Measurements from ENCODE around the gene WNT2B. TPM values are rescaled to one million over a fixed set of nuclear protein-coding genes. Genes with fewer than 3 reads are reported as not detected.

The WNT2B gene
- total RNA-seq, 2 donors from 2014 or later = 3.2 to 19.7 TPM

DNA sequence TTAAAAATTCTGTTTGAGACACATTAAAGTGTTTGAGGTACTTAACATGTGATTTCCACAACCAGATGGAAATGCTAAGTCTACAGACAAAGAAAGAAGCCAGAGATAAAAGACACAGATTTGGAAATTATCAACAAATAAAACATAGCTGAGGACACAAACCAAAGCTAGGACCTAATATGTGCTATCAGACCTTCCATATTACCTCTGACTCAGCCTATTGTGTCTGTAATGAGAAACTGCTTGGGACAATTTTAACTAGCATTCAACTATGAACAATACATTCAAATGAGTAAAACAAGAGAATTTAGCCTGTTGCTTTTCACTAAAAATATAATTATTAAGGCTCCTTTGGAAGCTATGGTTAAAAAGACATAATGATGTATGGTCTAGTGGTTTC lies 54.6 kb downstream of the WNT2B start:
- H3K4me3 ChIP-seq = no peak overlapping the region
- no peaks in the 10 kb centered on the region for H3K36me3 ChIP-seq
- no peak for TF ChIP-seq POLR2AphosphoS5 (IDR thresholded peaks at IDR 0.05)
- TF ChIP-seq, protein P1, sequence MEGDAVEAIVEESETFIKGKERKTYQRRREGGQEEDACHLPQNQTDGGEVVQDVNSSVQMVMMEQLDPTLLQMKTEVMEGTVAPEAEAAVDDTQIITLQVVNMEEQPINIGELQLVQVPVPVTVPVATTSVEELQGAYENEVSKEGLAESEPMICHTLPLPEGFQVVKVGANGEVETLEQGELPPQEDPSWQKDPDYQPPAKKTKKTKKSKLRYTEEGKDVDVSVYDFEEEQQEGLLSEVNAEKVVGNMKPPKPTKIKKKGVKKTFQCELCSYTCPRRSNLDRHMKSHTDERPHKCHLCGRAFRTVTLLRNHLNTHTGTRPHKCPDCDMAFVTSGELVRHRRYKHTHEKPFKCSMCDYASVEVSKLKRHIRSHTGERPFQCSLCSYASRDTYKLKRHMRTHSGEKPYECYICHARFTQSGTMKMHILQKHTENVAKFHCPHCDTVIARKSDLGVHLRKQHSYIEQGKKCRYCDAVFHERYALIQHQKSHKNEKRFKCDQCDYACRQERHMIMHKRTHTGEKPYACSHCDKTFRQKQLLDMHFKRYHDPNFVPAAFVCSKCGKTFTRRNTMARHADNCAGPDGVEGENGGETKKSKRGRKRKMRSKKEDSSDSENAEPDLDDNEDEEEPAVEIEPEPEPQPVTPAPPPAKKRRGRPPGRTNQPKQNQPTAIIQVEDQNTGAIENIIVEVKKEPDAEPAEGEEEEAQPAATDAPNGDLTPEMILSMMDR (IDR thresholded peaks at IDR 0.05) = no peak
- no peaks in the 10 kb centered on the region for H3K9me3 ChIP-seq
- intact Hi-C loops (cut with DNase I) = no loop called here
- H3K27me3 ChIP-seq (replicated peaks; ENCODE audit: insufficient read depth) = no peaks in the 10 kb centered on the region
- no peaks in the 10 kb centered on the region for H3K4me1 ChIP-seq (replicated peaks)
- no peak for DNase-seq (ENCODE audit: low spot score)
- no peak overlapping the region for H3K27ac ChIP-seq

DNA sequence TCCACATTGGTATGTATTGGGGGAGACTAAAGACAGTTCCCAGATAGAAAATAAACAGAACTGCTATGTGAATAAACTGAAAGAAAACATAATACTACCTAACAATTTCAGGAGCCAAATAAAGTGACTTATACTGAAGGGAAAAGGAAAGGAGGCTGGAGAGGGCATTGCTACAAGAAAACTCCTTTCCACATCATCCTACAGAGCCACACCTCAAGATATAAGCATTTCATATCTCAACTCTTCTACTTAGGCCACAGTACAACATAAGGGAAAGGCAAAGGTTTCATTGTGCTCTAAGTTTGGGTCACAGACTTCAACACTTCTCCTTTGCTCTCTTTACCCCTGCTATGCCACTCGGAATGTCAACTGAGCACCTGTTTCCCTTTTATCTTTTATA lies 55.3 kb downstream of the WNT2B start:
- H3K27me3 ChIP-seq (replicated peaks; ENCODE audit: insufficient read depth) = no peaks in the 10 kb centered on the region
- H3K4me3 ChIP-seq = no peak overlapping the region
- TF ChIP-seq, protein P1 (IDR thresholded peaks at IDR 0.05) = no peak
- TF ChIP-seq POLR2A (IDR thresholded peaks at IDR 0.05) (no peak), POLR2AphosphoS5 (IDR thresholded peaks at IDR 0.05) (no peak)
- no peaks in the 10 kb centered on the region for H3K9me3 ChIP-seq
- no peak for DNase-seq (ENCODE audit: low spot score)
- H3K36me3 ChIP-seq = no peaks in the 10 kb centered on the region
- H3K4me1 ChIP-seq (replicated peaks) = no peaks in the 10 kb centered on the region
- H3K27ac ChIP-seq = no peak overlapping the region
- 100% methylated on average over 1 of the region's 1 CpG for WGBS
- intact Hi-C loops (cut with DNase I) = no loop called here

DNA sequence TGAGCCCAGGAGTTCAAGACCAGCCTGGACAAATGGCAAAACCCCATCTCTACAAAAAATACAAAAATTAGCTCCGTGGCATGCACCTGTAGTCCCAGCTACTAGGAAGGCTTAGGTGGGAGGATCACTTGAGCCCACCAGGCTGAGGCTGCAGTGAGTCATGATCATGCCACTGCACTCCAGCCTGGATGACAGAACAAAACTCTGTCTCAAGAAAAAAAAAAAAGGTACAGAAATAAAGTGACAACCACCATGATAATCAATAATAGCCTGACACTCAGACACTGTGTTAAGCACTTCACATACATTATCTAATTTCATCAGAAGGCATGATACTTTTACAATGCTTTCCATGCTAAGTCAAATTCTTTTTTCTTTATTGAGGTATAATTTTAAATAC lies 57.0 kb downstream of the WNT2B start:
- TF ChIP-seq POLR2AphosphoS5 (IDR thresholded peaks at IDR 0.05) = no peak
- no peak for TF ChIP-seq POLR2A (IDR thresholded peaks at IDR 0.05)
- TF ChIP-seq, protein P1 (IDR thresholded peaks at IDR 0.05) = no peak

DNA sequence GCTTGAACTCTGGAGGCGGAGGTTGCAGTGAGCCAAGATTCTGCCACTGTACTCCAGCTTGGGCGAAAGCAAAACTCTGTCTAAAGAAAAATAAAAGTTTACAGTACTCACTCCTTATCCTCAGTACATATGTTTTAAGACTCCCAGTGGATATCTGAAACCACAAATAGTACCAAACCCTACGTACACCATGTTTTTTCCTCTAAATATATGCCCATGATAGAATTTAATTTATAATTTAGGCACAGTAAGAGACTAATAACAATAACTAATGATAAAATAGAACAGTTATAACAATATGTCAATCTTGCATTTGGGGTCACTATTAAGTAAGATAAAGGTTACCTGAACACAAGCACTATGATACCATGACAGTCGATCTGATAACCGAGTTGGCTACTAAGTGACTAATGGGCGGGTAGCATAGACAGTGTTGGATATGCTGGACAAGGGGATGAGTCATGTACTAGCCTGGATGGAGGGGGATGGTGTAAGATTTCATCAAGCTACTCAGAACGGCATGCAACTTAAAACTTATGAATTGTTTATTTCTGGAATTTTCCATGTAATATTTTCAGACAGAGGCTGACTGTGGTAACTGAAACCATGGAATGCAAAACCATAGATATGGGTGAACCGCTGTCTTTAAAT lies 66.5 kb downstream of the WNT2B start:
- DNase-seq (ENCODE audit: low spot score) = no peak
- TF ChIP-seq POLR2AphosphoS5 (IDR thresholded peaks at IDR 0.05) (no peak), POLR2A (IDR thresholded peaks at IDR 0.05) (no peak)
- TF ChIP-seq, protein P1 (IDR thresholded peaks at IDR 0.05) = no peak
- H3K27me3 ChIP-seq (replicated peaks; ENCODE audit: insufficient read depth) = no peaks in the 10 kb centered on the region
- intact Hi-C loops (cut with DNase I) = no loop called here
- 83% methylated on average over 8 of the region's 8 CpGs for WGBS
- H3K27ac ChIP-seq = no peak overlapping the region
- no peaks in the 10 kb centered on the region for H3K36me3 ChIP-seq
- no peak overlapping the region for H3K4me3 ChIP-seq
- H3K4me1 ChIP-seq (replicated peaks) = no peaks in the 10 kb centered on the region
- H3K9me3 ChIP-seq = no peaks in the 10 kb centered on the region

More for the DNA sequence above, 57.0 kb downstream of the WNT2B start:
- no peak overlapping the region for H3K4me3 ChIP-seq
- DNase-seq (ENCODE audit: low spot score) = no peak
- H3K4me1 ChIP-seq (replicated peaks) = no peaks in the 10 kb centered on the region
- no peaks in the 10 kb centered on the region for H3K9me3 ChIP-seq
- no peaks in the 10 kb centered on the region for H3K27me3 ChIP-seq (replicated peaks; ENCODE audit: insufficient read depth)
- WGBS = 94% methylated on average over 1 of the region's 1 CpG
- no peak overlapping the region for H3K27ac ChIP-seq
- intact Hi-C loops (cut with DNase I) = no loop called here
- no peaks in the 10 kb centered on the region for H3K36me3 ChIP-seq

DNA sequence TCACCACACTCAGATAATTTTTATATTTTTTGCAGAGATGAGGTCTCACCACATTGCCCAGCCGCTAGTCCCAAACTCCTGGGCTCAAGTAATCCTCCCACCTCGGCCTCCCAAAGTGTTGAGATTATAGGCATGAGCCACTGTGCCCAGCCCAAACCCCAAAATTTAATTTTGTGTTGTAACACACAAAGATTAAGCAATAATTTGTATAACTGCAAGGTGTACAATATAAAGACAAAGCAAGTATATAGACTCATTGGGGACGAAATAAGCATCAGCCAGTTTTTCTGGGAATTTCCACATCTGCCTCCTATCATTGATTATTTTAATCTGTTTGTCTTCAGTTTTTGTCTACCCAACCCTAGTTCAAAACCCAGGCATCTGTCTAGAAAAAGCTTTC lies 67.5 kb downstream of the WNT2B start:
- Histone ChIP-seq H3K9me3 (no peaks in the 10 kb centered on the region), H3K27me3 (replicated peaks; ENCODE audit: insufficient read depth) (no peaks in the 10 kb centered on the region), H3K36me3 (no peaks in the 10 kb centered on the region), H3K4me1 (replicated peaks) (no peaks in the 10 kb centered on the region), H3K4me3 (no peak overlapping the region), H3K27ac (no peak overlapping the region)
- no peak for DNase-seq (ENCODE audit: low spot score)
- WGBS = 95% methylated on average over 3 of the region's 3 CpGs
- intact Hi-C loops (cut with DNase I) = no loop called here
- no peak for TF ChIP-seq POLR2AphosphoS5 (IDR thresholded peaks at IDR 0.05)
- TF ChIP-seq POLR2A (IDR thresholded peaks at IDR 0.05) = no peak
- TF ChIP-seq, protein P1 (IDR thresholded peaks at IDR 0.05) = no peak
